ENCODE results near the gene TBC1D14. TPM values are rescaled to one million over a fixed set of nuclear protein-coding genes. Genes with fewer than 3 reads are reported as not detected.

The TBC1D14 gene
- total RNA-seq, 4 donors from 2014 or later, result 36.0 to 56.2 (median 41.4) TPM

DNA sequence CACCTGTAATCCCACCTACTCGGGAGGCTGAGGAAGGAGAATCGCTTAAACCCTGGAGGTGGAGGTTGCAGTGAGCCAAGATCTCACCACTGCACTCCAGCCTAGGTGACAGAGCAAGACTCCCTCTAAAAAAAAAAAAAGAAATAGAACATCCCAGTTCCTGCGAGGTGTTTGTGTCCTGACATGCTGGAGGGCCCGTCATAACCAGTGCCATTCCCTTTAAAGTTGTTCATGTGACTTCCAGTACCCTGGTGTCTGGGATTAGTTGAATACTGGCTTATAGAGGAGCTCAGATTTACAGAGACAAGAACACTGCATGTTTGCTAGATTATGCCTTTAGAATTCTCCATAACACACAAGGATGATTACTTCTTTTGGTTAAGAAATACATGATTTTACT lies 95.9 kb downstream of the TBC1D14 start:
- ATAC-seq, result no peak

DNA sequence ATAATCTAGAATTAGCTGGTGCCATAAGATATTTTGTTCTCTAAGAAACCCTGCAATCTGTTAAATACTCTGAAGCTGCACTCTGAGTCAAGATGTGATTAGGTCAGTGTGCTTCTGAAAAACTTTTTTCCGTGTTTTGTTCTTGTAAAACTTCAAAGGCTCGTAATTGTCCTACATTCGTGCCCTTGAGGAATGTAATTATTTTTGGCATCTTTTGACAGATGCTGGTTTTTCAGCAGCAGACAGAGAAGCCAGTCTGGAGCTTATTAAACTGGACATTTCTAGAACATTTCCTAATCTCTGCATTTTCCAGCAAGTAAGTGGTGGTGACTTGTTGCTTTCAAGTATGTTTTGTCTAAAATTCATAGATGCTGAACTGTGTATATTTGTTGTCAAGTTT lies 96.8 kb downstream of the TBC1D14 start:
- in situ Hi-C loops (cut with MboI; ENCODE audit: low sequenced_read_pairs in 4 of 4), result no loop called here

More for the DNA sequence above, 95.9 kb downstream of the TBC1D14 start:
- intact Hi-C loops (cut with DNase I; ENCODE audit: low total_unique reads), result no loop called here
- Histone ChIP-seq H3K27ac (no peak overlapping the region), H3K4me1 (peaks cover 31 to 38% of the 10 kb centered on the region in 2 donors), H3K36me3 (peaks cover 0 to 27% of the 10 kb centered on the region in 2 donors), H3K4me3 (no peak overlapping the region), H3K27me3 (no peaks in the 10 kb centered on the region), H3K9me3 (no peaks in the 10 kb centered on the region)
- in situ Hi-C loops (cut with MboI; ENCODE audit: low sequenced_read_pairs in 4 of 4), result no loop called here
- TF ChIP-seq POLR2A (IDR thresholded peaks at IDR 0.05), result no peak
- no peak for DNase-seq

DNA sequence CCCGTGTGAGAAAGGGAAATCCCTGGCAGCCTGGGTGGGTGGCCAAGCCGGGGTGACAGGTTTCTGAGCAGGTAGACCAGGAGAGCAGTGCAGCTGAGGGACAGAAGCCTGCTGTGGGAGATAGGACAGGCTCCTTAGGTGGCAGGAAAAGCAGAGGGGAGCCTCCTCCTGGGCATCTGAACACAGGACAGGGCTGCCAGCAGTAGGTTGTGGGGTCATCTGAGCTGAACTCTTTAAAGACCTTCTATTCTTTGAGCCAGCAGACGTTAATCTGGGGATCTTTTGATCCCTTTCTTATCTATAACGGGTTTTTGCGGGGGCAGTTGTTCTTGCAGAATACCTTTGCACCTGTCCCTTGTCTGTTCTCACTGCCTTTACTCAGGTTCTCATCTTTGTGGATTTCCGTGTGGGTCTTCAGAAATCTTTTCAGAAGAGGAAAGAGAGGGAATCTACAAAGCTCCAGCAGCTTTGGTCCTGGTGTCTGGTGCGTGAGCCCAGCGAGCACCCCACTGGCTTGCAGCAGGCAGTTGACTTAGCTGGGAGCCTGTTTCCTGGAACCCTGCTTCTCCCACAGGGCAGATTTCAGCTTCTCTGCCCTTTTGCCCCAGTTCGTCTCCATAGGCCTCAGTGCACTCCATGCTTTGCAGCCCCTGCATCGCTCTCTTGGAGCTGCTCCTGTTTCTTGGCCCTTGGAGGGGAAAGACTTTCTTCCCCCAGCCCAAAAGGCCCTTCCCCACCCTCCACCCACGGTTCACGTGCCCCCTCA lies 97.7 kb downstream of the TBC1D14 start:
- ATAC-seq, result no peak
- H3K27ac ChIP-seq, result peak overlapping the region; percentile 58 to 78 (median 62)
- H3K36me3 ChIP-seq, result peaks cover 0 to 9% of the 10 kb centered on the region in 2 donors
- no peaks in the 10 kb centered on the region for H3K9me3 ChIP-seq
- no peak for TF ChIP-seq POLR2A (IDR thresholded peaks at IDR 0.05)
- peaks cover 31 to 35% of the 10 kb centered on the region in 2 donors for H3K4me1 ChIP-seq
- DNase-seq, result no peak
- in situ Hi-C loops (cut with MboI; ENCODE audit: low sequenced_read_pairs in 4 of 4) (no loop called here), intact Hi-C loops (cut with DNase I; ENCODE audit: low total_unique reads) (no loop called here)
- no peak overlapping the region for H3K4me3 ChIP-seq
- H3K27me3 ChIP-seq, result no peaks in the 10 kb centered on the region

More for the DNA sequence above, 96.8 kb downstream of the TBC1D14 start:
- no peaks in the 10 kb centered on the region for H3K27me3 ChIP-seq
- no peak overlapping the region for H3K27ac ChIP-seq
- H3K4me3 ChIP-seq, result no peak overlapping the region
- ATAC-seq (no peak), DNase-seq (no peak)
- H3K36me3 ChIP-seq, result peaks cover 0 to 18% of the 10 kb centered on the region in 2 donors
- no peaks in the 10 kb centered on the region for H3K9me3 ChIP-seq
- TF ChIP-seq, protein P1, sequence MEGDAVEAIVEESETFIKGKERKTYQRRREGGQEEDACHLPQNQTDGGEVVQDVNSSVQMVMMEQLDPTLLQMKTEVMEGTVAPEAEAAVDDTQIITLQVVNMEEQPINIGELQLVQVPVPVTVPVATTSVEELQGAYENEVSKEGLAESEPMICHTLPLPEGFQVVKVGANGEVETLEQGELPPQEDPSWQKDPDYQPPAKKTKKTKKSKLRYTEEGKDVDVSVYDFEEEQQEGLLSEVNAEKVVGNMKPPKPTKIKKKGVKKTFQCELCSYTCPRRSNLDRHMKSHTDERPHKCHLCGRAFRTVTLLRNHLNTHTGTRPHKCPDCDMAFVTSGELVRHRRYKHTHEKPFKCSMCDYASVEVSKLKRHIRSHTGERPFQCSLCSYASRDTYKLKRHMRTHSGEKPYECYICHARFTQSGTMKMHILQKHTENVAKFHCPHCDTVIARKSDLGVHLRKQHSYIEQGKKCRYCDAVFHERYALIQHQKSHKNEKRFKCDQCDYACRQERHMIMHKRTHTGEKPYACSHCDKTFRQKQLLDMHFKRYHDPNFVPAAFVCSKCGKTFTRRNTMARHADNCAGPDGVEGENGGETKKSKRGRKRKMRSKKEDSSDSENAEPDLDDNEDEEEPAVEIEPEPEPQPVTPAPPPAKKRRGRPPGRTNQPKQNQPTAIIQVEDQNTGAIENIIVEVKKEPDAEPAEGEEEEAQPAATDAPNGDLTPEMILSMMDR (IDR thresholded peaks at IDR 0.05 in 4 of 5, conservative IDR thresholded peaks at IDR 0.05 in 1 of 5), result no peak
- no peak for TF ChIP-seq POLR2A (IDR thresholded peaks at IDR 0.05)
- peaks cover 31 to 35% of the 10 kb centered on the region in 2 donors for H3K4me1 ChIP-seq
- intact Hi-C loops (cut with DNase I; ENCODE audit: low total_unique reads), result no loop called here

DNA sequence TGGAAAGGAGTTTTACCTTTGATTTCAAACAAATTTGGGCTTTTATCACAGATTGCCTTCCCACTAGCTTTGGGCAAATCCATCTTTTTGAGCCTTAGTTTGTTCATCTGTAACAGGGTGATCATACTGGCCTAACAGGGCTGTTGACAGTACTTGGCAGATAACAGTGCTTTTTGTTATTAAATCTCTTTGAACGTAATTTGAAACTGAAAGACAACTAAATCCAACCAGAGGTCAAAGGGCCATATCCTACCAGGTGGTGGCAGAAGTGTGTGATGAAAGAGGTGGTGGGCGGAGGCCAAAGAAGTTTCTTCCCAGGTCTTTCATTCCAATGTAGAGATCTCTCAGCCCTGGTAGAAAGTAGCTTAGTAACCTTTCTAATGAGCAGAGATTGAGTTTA lies 98.3 kb downstream of the TBC1D14 start:
- TF ChIP-seq POLR2A (IDR thresholded peaks at IDR 0.05), result no peak
- TF ChIP-seq, protein P1 (IDR thresholded peaks at IDR 0.05 in 4 of 5, conservative IDR thresholded peaks at IDR 0.05 in 1 of 5), result no peak
- DNase-seq (peak in 1 of 2 donors; percentile 39), ATAC-seq (peak in 1 of 2 donors; percentile 43)
- no peak overlapping the region for H3K4me3 ChIP-seq
- H3K9me3 ChIP-seq, result no peaks in the 10 kb centered on the region
- H3K4me1 ChIP-seq, result peaks cover 27 to 35% of the 10 kb centered on the region in 2 donors
- no peaks in the 10 kb centered on the region for H3K27me3 ChIP-seq
- peaks cover 0 to 11% of the 10 kb centered on the region in 2 donors for H3K36me3 ChIP-seq
- in situ Hi-C loops (cut with MboI; ENCODE audit: low sequenced_read_pairs in 4 of 4), result no loop called here
- intact Hi-C loops (cut with DNase I; ENCODE audit: low total_unique reads), result no loop called here
- peak overlapping the region; percentile 58 to 78 (median 62) for H3K27ac ChIP-seq

DNA sequence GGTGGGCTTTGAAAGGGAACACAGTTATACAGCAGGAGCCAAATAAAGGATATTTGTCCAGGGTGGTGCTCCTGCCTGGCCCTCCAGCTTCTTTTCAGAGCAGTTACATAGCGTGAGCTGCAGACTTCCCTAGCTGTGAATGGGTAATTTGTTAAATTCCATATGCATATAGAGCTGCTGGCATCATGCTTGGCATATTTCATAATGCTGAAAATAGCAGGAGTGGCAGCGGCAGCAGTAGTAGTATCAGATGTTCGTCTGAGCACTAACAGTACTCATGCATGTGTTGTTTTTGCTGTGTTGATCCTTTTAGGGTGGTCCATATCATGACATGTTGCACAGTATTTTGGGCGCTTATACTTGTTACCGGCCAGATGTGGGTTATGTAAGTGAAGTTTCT lies 99.9 kb downstream of the TBC1D14 start:
- DNase-seq (no peak), ATAC-seq (peak; percentile 90 to 93)
- H3K27ac ChIP-seq, result peak overlapping the region; percentile 58 to 78 (median 62)
- no peaks in the 10 kb centered on the region for H3K9me3 ChIP-seq
- TF ChIP-seq POLR2A (IDR thresholded peaks at IDR 0.05), result no peak
- TF ChIP-seq, protein P1 (IDR thresholded peaks at IDR 0.05 in 4 of 5, conservative IDR thresholded peaks at IDR 0.05 in 1 of 5), result no peak
- peaks cover 0 to 26% of the 10 kb centered on the region in 2 donors for H3K36me3 ChIP-seq
- no peaks in the 10 kb centered on the region for H3K27me3 ChIP-seq
- peaks cover 18 to 28% of the 10 kb centered on the region in 2 donors for H3K4me1 ChIP-seq
- H3K4me3 ChIP-seq, result no peak overlapping the region
- intact Hi-C loops (cut with DNase I; ENCODE audit: low total_unique reads) (no loop called here), in situ Hi-C loops (cut with MboI; ENCODE audit: low sequenced_read_pairs in 4 of 4) (no loop called here)

All from gastrocnemius medialis (tissue), 4 donors.